Measurements from ENCODE around the gene KDM4C.

- TF ChIP-seq CTCF (IDR thresholded peaks at IDR 0.05; ENCODE audit: insufficient read depth, low read length, poor library complexity, severe bottlenecking) (no peak), EZH2phosphoT487 (conservative IDR thresholded peaks at IDR 0.05; ENCODE audit: low read length) (no peak)
Observed at GRCh38 chr9:6938873-6939272, 181.1 kb downstream of the KDM4C start.

All from SU-DHL-6 (cell line).